Middle frontal gyrus (tissue), 1 donor: ENCODE results near the gene OR52M1.
"Not testable (repeated sequence)": the region's sequence is repeated elsewhere in the genome, so short reads cannot be mapped to it uniquely, and the experiment has no call there.

Experiments
- DNase-seq: peaks from one replicate; pipeline ENCODE4 v3.0.0-alpha.2; 2015; ENCODE audit warnings: low spot score; ENCODE audit errors: extremely low spot score

Gene OR52M1

GRCh38 chr11:4544891-4545290 lies at the start of gene OR52M1:
OR52M1 (plus strand) TSS chr11:4545191; CDS start chr11:4545191, 0 bp downstream.
- no peak for DNase-seq

- DNase-seq, result no peak
Observed at GRCh38 chr11:4495487-4495886, 49.5 kb upstream of the OR52M1 start.

GRCh38 chr11:4495986-4496385 lies 49.0 kb upstream of the OR52M1 start:
- no peak for DNase-seq

DNA sequence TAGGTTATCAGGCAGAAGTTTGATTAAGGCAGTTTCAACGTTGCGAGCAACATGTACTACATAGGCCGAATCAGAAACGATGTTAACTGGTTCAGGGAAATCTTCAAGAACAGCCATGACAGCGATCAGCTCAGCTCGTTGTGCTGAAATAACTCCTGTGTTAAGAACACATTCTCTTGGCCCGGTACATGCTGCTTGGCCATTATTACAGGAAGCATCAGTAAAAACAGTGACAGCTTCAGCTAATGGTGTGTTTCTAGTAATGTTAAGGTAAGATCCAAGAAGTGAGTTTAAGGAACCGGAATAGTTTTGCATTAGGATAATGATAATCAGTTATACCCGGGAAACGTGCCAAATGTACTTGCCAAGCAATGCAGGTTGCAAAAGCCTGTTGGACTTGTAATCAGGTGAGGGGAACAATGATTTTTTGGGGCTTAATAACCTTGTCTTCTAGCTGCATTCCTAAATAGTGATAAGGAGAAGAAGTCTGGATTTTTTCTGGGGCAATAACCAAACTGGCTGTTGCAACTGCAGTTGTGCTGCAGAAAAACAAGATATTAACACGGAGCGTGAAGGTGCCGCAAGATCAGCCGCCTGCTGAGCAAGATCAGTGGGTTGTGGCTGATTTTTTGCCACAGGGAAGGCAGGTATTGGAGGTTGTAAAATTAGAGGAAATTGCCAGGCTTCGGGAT lies 48.3 kb upstream of the OR52M1 start:
- no peak for DNase-seq

GRCh38 chr11:4508886-4509285 lies 36.1 kb upstream of the OR52M1 start:
- no peak for DNase-seq

- DNase-seq, result no peak
Observed at GRCh38 chr11:4511282-4512245, 33.4 kb upstream of the OR52M1 start.

DNA sequence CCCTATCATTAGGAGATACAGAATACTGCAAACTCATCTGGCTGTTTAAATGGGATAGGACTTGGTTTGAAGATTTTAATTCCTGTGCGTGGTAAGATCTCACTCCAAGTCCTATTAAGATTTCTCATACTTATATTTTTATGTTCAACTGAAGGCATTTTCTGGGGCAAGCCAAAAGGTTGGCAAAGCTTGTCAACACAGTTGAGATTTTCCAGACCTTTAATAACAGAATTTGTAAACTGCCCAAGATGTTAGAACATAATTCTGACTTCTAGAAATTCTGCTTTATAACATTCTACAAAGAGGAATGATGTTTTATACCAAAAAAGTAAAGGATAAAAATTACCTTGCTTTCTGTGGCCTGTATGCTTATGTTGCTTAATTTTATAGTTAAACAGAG lies 30.8 kb upstream of the OR52M1 start:
- no peak for DNase-seq

DNA sequence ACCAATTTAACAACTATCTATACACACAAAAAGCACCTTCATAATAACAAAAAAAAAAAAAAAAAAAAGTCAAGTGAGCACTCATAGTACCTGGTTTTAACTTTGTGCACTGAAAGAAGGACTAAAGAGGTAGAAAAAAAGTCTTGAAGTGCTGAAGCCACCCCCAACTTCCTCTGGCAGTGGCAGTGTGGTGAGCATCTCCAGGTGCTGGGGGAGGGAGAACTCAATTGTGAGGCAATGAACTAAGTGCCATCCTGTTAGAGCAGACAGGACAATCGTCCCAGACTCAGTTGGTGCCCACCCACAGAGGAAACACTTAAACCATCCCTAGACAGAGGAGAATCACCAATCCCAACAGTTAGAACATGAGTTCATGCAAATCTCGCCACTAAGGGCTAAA lies 22.7 kb upstream of the OR52M1 start:
- no peak for DNase-seq

- no peak for DNase-seq
Observed at GRCh38 chr11:4522752-4523151, 22.2 kb upstream of the OR52M1 start.

DNA sequence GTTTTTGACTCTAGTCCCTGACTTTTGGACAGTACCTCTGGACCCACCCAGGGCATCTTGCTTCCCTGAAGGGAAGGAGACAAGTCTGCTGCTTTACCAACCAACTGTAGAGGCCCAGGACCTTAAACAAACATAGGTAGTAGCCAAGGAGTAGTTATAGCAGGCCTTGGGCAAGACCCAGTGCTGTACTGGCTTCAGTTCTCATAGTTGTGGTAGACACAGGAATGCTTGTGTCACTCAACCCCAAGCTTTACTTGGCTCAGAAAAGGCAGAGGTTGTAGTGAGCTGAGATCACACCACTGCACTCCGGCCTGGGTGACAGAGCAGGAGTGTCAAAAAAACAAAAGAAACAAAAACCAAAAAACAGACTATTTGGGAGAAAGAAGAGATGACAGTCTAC lies 21.3 kb upstream of the OR52M1 start:
- no peak for DNase-seq

- no peak for DNase-seq
Observed at GRCh38 chr11:4527926-4528325, 17.1 kb upstream of the OR52M1 start.

DNA sequence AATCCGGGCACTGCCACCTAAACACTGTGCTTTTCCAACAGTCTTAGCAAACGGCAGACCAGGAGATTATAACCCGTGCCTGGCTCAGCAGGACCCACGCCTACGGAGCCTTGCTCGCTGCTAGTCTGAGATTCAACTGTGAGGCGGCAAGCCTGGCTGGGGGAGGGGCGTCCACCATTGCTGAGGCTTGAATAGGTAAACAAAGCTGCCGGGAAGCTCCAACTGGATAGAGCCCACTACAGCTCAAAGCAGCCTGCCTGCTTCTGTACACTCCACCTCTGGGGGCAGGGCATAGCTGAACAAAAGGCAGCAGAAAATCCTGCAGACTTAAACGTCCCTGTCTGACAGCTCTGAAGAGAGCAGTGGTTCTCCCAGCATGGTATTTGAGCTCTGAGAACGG lies 13.3 kb upstream of the OR52M1 start:
- DNase-seq, result not testable (repeated sequence)

DNA sequence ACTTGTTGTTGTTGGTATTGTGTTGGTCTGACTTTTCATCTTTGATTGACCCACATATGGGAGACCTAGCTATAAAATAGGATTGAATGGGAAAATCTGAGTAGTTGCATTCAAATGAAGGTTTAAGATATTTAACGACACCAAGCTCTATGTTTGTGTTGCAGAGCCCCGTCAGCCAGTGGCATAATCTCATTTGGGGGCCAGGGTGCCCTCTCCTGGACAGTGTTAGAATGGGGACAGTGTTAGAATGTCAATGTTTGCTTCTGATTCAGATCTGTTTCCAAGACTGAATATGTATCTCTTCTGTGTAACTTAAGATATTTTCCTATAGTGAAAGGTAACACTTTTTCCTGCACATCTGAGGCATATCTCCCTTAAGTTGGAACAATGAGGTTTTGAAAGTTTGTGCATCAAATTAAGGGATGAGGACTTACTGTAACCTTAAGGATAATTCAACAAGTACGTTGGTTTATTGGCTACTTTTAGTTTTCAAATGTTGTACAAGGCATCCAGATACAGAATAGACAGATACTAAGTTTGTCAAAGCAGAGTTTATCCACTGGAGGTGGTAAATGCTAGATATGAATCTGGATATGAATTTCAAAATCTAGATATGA lies 5.3 kb upstream of the OR52M1 start:
- DNase-seq, result peak; percentile 18

GRCh38 chr11:4541071-4541470 lies 3.9 kb upstream of the OR52M1 start:
- no peak for DNase-seq

- no peak for DNase-seq
Observed at GRCh38 chr11:4543561-4543960, 1.4 kb upstream of the OR52M1 start.

GRCh38 chr11:4546878-4547277 lies 1.9 kb downstream of the OR52M1 start:
- DNase-seq, result no peak

DNA sequence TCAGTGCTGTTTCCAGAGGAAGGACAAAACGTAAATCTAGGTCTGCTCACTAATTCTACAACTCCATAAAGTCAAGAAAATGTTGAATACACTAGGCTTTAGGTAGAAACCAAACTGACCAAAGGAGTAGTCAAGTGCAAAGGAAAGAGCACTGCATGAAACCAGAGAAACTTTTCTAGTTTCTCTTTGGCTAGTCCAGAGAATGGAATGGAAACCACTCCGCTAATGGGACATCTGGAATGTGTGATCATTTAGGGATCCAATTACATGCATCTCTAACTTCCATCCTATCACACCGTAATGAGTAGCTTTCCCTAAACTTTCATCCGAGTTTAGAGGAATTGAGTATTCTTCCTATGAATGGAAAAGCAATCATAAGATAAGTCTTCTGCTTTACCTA lies 2.4 kb downstream of the OR52M1 start:
- DNase-seq, result no peak

GRCh38 chr11:4551346-4551979 lies 6.5 kb downstream of the OR52M1 start:
- DNase-seq, result no peak

DNA sequence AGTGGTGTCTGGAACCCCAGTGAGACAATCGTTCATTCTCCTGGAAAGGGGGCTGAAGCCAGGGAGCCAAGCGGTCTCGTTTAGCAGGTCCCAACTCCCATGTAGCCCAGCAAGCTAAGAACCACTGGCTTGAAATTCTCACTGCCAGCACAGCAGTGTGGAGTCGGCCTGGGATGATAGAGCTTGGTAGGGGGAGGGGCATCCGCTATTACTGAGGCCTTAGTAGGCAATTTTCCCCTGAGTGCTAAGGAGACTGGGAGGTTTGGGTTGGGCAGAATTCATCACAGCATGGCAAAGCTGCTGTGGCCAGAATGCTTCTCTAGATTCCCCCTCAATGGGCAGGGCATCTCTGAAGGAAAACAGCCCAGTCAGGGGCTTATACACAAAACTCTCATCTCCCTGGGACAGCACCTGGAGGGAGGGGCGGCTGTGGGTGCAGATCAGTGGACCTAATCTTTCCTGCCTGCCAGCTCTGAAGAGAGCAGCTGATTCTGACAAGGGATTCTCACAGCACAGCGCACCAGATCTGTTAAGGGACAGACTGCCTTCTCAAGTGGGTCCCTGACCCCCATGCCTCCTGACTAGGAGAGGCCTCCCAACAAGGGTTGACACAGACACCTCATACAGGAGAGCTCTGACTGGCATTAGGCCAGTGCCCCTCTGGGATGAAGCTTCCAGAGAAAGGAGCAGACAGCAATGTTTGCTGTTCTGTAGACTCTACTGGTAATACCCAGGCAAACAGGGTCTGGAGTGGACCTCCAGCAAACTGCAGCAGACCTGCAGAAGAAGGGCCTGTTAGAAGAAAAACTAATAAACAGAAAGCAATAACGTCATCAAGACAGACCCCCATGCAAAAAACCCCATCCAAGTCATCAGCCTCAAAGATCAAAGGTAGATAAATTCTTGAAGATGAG lies 14.8 kb downstream of the OR52M1 start:
- DNase-seq, result no peak

GRCh38 chr11:4560467-4560866 lies 15.5 kb downstream of the OR52M1 start:
- DNase-seq, result no peak

GRCh38 chr11:4565371-4565770 lies 20.4 kb downstream of the OR52M1 start:
- DNase-seq, result no peak
